Neural cell (in vitro differentiated cells): ENCODE results near the gene RFC3. TPM values are rescaled to one million over a fixed set of nuclear protein-coding genes. Genes with fewer than 3 reads are reported as not detected.

Experiments used
- H2AFZ ChIP-seq: fragments of 200-600, 300-800 bp; sonication (generic), shearing (Covaris generic); 2 replicates; pipeline ENCODE4 v1.6.0; 2014; ENCODE audit warnings: low read depth, mild to moderate bottlenecking, antibody characterized with exemption, low read length, moderate library complexity
- H3F3A ChIP-seq: fragments of 200-600 bp; shearing (Covaris generic); 2 replicates; pipeline ENCODE4 v1.6.1; 2016; ENCODE audit warnings: mild to moderate bottlenecking, moderate library complexity, mixed read lengths, antibody characterized with exemption, low read length; ENCODE audit not compliant: insufficient read depth, poor library complexity, severe bottlenecking
- H3K27ac ChIP-seq: fragments of 200-600, 300-800 bp; sonication (generic), shearing (Covaris generic); 2 replicates; pipeline ENCODE4 v1.5.1; 2014; ENCODE audit warnings: mild to moderate bottlenecking, low read length, moderate library complexity
- H3K27me3 ChIP-seq: fragments of 300-800, 200-600 bp; sonication (generic), shearing (Covaris generic); 2 replicates; pipeline ENCODE4 v1.6.0; 2014; ENCODE audit warnings: mild to moderate bottlenecking, low read depth, low read length, moderate library complexity; ENCODE audit not compliant: insufficient read depth
- H3K36me3 ChIP-seq: fragments of 300-800, 200-600 bp; sonication (generic), shearing (Covaris generic); 2 replicates; pipeline ENCODE4 v1.5.1; 2014; ENCODE audit warnings: mild to moderate bottlenecking, antibody characterized with exemption, low read length, moderate library complexity; ENCODE audit not compliant: insufficient read depth
- H3K4me2 ChIP-seq: fragments of 300-800, 200-600 bp; sonication (generic), shearing (Covaris generic); 2 replicates; pipeline ENCODE4 v1.6.0; 2014; ENCODE audit warnings: mild to moderate bottlenecking, low read length
- H3K4me3 ChIP-seq: fragments of 300-800, 200-600 bp; sonication (generic), shearing (Covaris generic); 2 replicates; pipeline ENCODE4 v1.5.1; 2014; ENCODE audit warnings: mild to moderate bottlenecking, low read length, moderate library complexity
- H3K79me2 ChIP-seq: fragments of 200-600 bp; shearing (Covaris generic); replicated peaks from 2 replicates; pipeline ENCODE4 v1.6.0; 2014; ENCODE audit warnings: mild to moderate bottlenecking, low read length, moderate library complexity; ENCODE audit not compliant: insufficient read depth
- H3K9ac ChIP-seq: fragments of 300-800, 200-600 bp; sonication (generic), shearing (Covaris generic); 2 replicates; pipeline ENCODE4 v1.6.1; 2016; ENCODE audit warnings: mild to moderate bottlenecking, low read length, mixed read lengths
- H3K9me2 ChIP-seq: fragments of 200-600 bp; shearing (Covaris generic); 2 replicates; pipeline ENCODE4 v1.6.1; 2016; ENCODE audit warnings: mild to moderate bottlenecking, low read length, mixed read lengths; ENCODE audit not compliant: insufficient read depth
- H3K9me3 ChIP-seq: fragments of 200-600, 300-800 bp; sonication (generic), shearing (Covaris generic); 2 replicates; pipeline ENCODE4 v1.6.1; 2016; ENCODE audit warnings: mild to moderate bottlenecking, mixed run types, low read length, moderate library complexity, mixed read lengths
- H4K20me1 ChIP-seq: fragments of 200-600 bp; shearing (Covaris generic); 2 replicates; pipeline ENCODE4 v1.6.1; 2016; ENCODE audit warnings: mild to moderate bottlenecking, mixed run types; ENCODE audit not compliant: insufficient read depth
- CTCF ChIP-seq: fragments of 450-650 bp; IDR thresholded peaks from 2 replicates; pipeline ENCODE4 v1.5.1; 2014; ENCODE audit warnings: antibody characterized with exemption, mild to moderate bottlenecking, moderate library complexity; ENCODE audit not compliant: poor library complexity, severe bottlenecking
- EP300 ChIP-seq: fragments of 450-650 bp; conservative IDR thresholded peaks from 2 replicates; pipeline ENCODE4 v1.6.1; 2014; ENCODE audit warnings: antibody characterized with exemption, mild to moderate bottlenecking, moderate library complexity; ENCODE audit not compliant: poor library complexity, severe bottlenecking
- EZH2 ChIP-seq: fragments of 200-600, 300-800 bp; shearing (Covaris generic), sonication (generic); IDR thresholded peaks from 2 replicates; pipeline ENCODE4 v1.6.1; 2014; ENCODE audit warnings: antibody characterized with exemption, low read length, borderline replicate concordance, mild to moderate bottlenecking; ENCODE audit not compliant: insufficient read depth, poor library complexity, severe bottlenecking
- MXI1 ChIP-seq: fragments of 450-650 bp; conservative IDR thresholded peaks from 2 replicates; pipeline ENCODE4 v1.6.1; 2014; ENCODE audit warnings: antibody characterized with exemption, mild to moderate bottlenecking; ENCODE audit not compliant: poor library complexity, severe bottlenecking
- POLR2AphosphoS5 ChIP-seq: IDR thresholded peaks from 2 replicates; pipeline ENCODE4 v1.6.1; 2012
- RAD21 ChIP-seq: fragments of 450-650 bp; conservative IDR thresholded peaks from 2 replicates; pipeline ENCODE4 v1.6.1; 2014; ENCODE audit warnings: antibody characterized with exemption, mild to moderate bottlenecking, moderate library complexity
- REST ChIP-seq: IDR thresholded peaks from 2 replicates; pipeline ENCODE4 v1.6.1; 2012; ENCODE audit warnings: borderline replicate concordance
- SMC3 ChIP-seq: fragments of 450-650 bp; conservative IDR thresholded peaks from 2 replicates; pipeline ENCODE4 v1.6.1; 2014; ENCODE audit warnings: antibody characterized with exemption, mild to moderate bottlenecking, moderate library complexity; ENCODE audit not compliant: poor library complexity
- TAF1 ChIP-seq: IDR thresholded peaks from 2 replicates; pipeline ENCODE4 v1.6.1; 2012; ENCODE audit warnings: low read depth
- polyA plus RNA-seq: library from polyadenylated mRNA; depleted of rRNA; stranded (reverse); fragments of >200 nt; gene quantifications from 2 replicates; pipeline ENCODE4 v1.2.3, GENCODE V29; 2014

RFC3 gene
- polyA plus RNA-seq, 1 donor from 2014 or later, result 13.8 TPM

DNA sequence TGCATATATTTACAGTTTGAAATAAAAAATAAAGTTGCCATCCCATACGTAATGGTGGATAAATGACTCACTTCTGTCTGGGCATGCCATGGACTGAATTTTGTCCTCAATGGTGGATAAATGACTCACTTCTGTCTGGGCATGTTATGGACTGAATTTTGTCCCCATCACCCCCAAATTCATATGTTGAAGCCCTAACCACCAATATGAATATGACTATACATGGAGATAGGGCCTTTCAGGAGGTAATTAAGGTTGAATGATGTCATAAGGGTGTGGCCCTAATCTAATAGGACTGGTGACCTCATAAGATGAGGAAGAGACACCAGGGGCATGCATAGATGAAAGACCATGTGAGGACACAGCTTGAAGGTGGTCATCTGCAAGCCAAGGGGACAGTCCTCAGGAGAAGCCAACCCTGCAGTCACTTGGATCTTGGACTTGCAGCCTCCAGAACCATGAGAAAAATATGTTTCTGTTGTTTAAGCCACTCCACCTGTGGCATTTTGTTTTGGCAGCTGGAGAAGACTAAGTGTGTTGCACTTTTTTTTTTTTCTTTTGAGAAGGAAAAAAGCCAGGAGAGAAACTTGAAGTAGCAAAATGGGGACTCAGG is 41.8 kb downstream of the RFC3 start:
- no peak overlapping the region for H2AFZ ChIP-seq
- TF ChIP-seq CTCF (no peak), SMC3 (no peak), POLR2AphosphoS5 (no peak), EZH2 (no peak)
- H4K20me1 ChIP-seq, result no peaks in the 10 kb centered on the region
- no peak overlapping the region for H3K9ac ChIP-seq
- no peaks in the 10 kb centered on the region for H3K79me2 ChIP-seq
- H3K36me3 ChIP-seq, result no peaks in the 10 kb centered on the region
- no peaks in the 10 kb centered on the region for H3K9me2 ChIP-seq
- no peak overlapping the region for H3K4me3 ChIP-seq
- no peaks in the 10 kb centered on the region for H3K27me3 ChIP-seq
- H3K9me3 ChIP-seq, result no peaks in the 10 kb centered on the region
- H3F3A ChIP-seq, result no peaks in the 10 kb centered on the region
- H3K4me2 ChIP-seq, result no peak overlapping the region
- no peak overlapping the region for H3K27ac ChIP-seq

GRCh38 chr13:33860526-33860925 is 42.6 kb downstream of the RFC3 start:
- Histone ChIP-seq H3K9me2 (no peaks in the 10 kb centered on the region), H3K4me2 (no peak overlapping the region), H3K27ac (no peak overlapping the region), H2AFZ (no peak overlapping the region), H3K27me3 (no peaks in the 10 kb centered on the region), H3K4me3 (no peak overlapping the region), H3K79me2 (no peaks in the 10 kb centered on the region), H3F3A (no peaks in the 10 kb centered on the region), H3K36me3 (no peaks in the 10 kb centered on the region), H4K20me1 (no peaks in the 10 kb centered on the region), H3K9me3 (no peaks in the 10 kb centered on the region), H3K9ac (no peak overlapping the region)
- TF ChIP-seq SMC3 (no peak), MXI1 (no peak), POLR2AphosphoS5 (no peak), TAF1 (no peak), EP300 (no peak), REST (no peak), CTCF (no peak), RAD21 (no peak), EZH2 (no peak)
